HL-60 (cell line): Measurements from ENCODE around the gene IL1RAPL1.

ENCODE experiments used
- DNase-seq, 2 experiments: peaks; one replicate each; pipeline ENCODE4 v3.0.0-alpha.2; 2010 to 2020; ENCODE audit warnings: low read depth in 1 of 2, low spot score in 1 of 2
- H3K27ac ChIP-seq: fragments of 250-450 bp; sonication (Bioruptor Pico); replicated peaks from 2 replicates; pipeline ENCODE4 v1.5.1; 2020; ENCODE audit warnings: mild to moderate bottlenecking, moderate library complexity
- H3K27me3 ChIP-seq: fragments of 250-450 bp; sonication (Bioruptor Pico); 2 replicates; pipeline ENCODE4 v1.5.1; 2021; ENCODE audit warnings: mild to moderate bottlenecking, moderate library complexity; ENCODE audit not compliant: insufficient read depth, poor library complexity, severe bottlenecking
- H3K4me3 ChIP-seq: replicated peaks from 2 replicates; pipeline ENCODE4 v1.5.1; 2011; ENCODE audit warnings: mild to moderate bottlenecking, control low read depth, low read length; ENCODE audit not compliant: insufficient read depth
- CTCF ChIP-seq: IDR thresholded peaks from one replicate; pipeline ENCODE4 v1.5.1; 2011; ENCODE audit warnings: low read length, control low read depth, inconsistent platforms; ENCODE audit not compliant: insufficient read depth
- GABPA ChIP-seq: IDR thresholded peaks from 2 replicates; pipeline ENCODE4 v1.6.1; 2012; ENCODE audit warnings: low read depth
- POLR2AphosphoS5 ChIP-seq: IDR thresholded peaks from 2 replicates; pipeline ENCODE4 v1.6.1; 2012; ENCODE audit warnings: low read depth
- REST ChIP-seq: IDR thresholded peaks from 2 replicates; pipeline ENCODE4 v1.6.1; 2012; ENCODE audit warnings: low read depth; ENCODE audit not compliant: insufficient replicate concordance
- SPI1 ChIP-seq: IDR thresholded peaks from 2 replicates; pipeline ENCODE4 v1.6.1; 2012; ENCODE audit warnings: low read depth, mild to moderate bottlenecking, borderline replicate concordance

IL1RAPL1 gene

GRCh38 chrX:28884823-28885222 is 297.6 kb downstream of the IL1RAPL1 start:
- Histone ChIP-seq H3K4me3 (no peak overlapping the region), H3K27ac (no peak overlapping the region), H3K27me3 (no peaks in the 10 kb centered on the region)
- no peak for DNase-seq
- TF ChIP-seq REST (no peak), GABPA (no peak), CTCF (no peak), POLR2AphosphoS5 (no peak), SPI1 (no peak)

GRCh38 chrX:28888416-28888815 is 301.2 kb downstream of the IL1RAPL1 start:
- DNase-seq = no peak
- no peak overlapping the region for H3K27ac ChIP-seq
- H3K27me3 ChIP-seq = no peaks in the 10 kb centered on the region
- no peak for TF ChIP-seq GABPA
- TF ChIP-seq POLR2AphosphoS5 = no peak
- TF ChIP-seq REST = no peak
- TF ChIP-seq SPI1 = no peak
- TF ChIP-seq CTCF = no peak
- H3K4me3 ChIP-seq = no peak overlapping the region

- Histone ChIP-seq H3K27me3 (no peaks in the 10 kb centered on the region), H3K27ac (no peak overlapping the region), H3K4me3 (no peak overlapping the region)
- DNase-seq = no peak
- TF ChIP-seq REST (no peak), POLR2AphosphoS5 (no peak)
These were observed 302.4 kb downstream of the IL1RAPL1 start for GRCh38 chrX:28889591-28890090.
